IMR-90 (cell line): ENCODE data around the gene SRSF10. TPM values are rescaled to one million over a fixed set of nuclear protein-coding genes. Genes with fewer than 3 reads are reported as not detected.

Experiments used
- ATAC-seq: fragments of 200-7000 bp; cut with Tn5 transposase; 2 replicates; pipeline ENCODE4 v1.9.1; 2020; ENCODE audit warnings: low read depth, mild to moderate bottlenecking, moderate library complexity
- BruUV-seq: library from RNA; stranded (reverse); fragments of 400-500 nt; replicated peaks from 2 replicates; lab custom pipeline; 2021; lab: Mats Ljungman, UMichigan
- CTCF ChIA-PET: fragments of 300-600 bp; formaldehyde crosslinking; extraction: SDS; loops from one replicate; lab custom pipeline; 2021; ENCODE audit warnings: antibody characterized with exemption; lab: Yijun Ruan, JAX
- POLR2A ChIA-PET: fragments of 300-600 bp; sonication (Branson Sonifier 250); formaldehyde crosslinking; loops from one replicate; lab custom pipeline; 2022; ENCODE audit warnings: antibody characterized with exemption; ENCODE audit not compliant: unreplicated experiment; lab: Charles Lee
- DNase-seq: peaks from one replicate; pipeline ENCODE4 v3.0.0; 2013
- H2AFZ ChIP-seq: replicated peaks from 2 replicates; pipeline ENCODE3; 2013; ENCODE audit warnings: low read length, mild to moderate bottlenecking; ENCODE audit not compliant: poor library complexity
- H2AK5ac ChIP-seq: 2 replicates; pipeline ENCODE4 v1.6.1; 2013; ENCODE audit warnings: low read depth, low read length, inconsistent platforms
- H2AK9ac ChIP-seq: replicated peaks from 2 replicates; pipeline ENCODE3; 2013; ENCODE audit warnings: mild to moderate bottlenecking, low read depth, low read length, moderate library complexity; ENCODE audit not compliant: poor library complexity
- H2BK120ac ChIP-seq: 2 replicates; pipeline ENCODE4 v1.6.1; 2013; ENCODE audit warnings: low read depth, low read length, inconsistent platforms
- H2BK15ac ChIP-seq: 3 replicates; pipeline ENCODE4 v1.6.1; 2013; ENCODE audit warnings: low read depth, low read length, inconsistent platforms
- H2BK20ac ChIP-seq: 2 replicates; pipeline ENCODE4 v1.6.1; 2013; ENCODE audit warnings: low read depth, mild to moderate bottlenecking, inconsistent platforms, low read length, moderate library complexity
- H2BK5ac ChIP-seq: 2 replicates; pipeline ENCODE4 v1.6.1; 2013; ENCODE audit warnings: mild to moderate bottlenecking, low read depth, low read length, inconsistent platforms; ENCODE audit not compliant: poor library complexity, severe bottlenecking
- H3K14ac ChIP-seq: replicated peaks from 2 replicates; pipeline ENCODE4 v1.6.1; 2013; ENCODE audit warnings: low read depth, low read length, inconsistent platforms
- H3K18ac ChIP-seq: 2 replicates; pipeline ENCODE4 v1.6.1; 2013; ENCODE audit warnings: low read depth, low read length, control low read depth
- H3K23ac ChIP-seq: 2 replicates; pipeline ENCODE4 v1.6.1; 2013; ENCODE audit warnings: low read depth, low read length, inconsistent platforms
- H3K27ac ChIP-seq: 2 replicates; pipeline ENCODE4 v1.5.1; 2013; ENCODE audit warnings: mild to moderate bottlenecking, control low read depth, low read length; ENCODE audit not compliant: insufficient read depth
- H3K27me3 ChIP-seq: 2 replicates; pipeline ENCODE4 v1.6.1; 2013; ENCODE audit warnings: low read length; ENCODE audit not compliant: control insufficient read depth, insufficient read depth
- H3K36me3 ChIP-seq: 2 replicates; pipeline ENCODE4 v1.6.1; 2013; ENCODE audit warnings: low read length, mixed read lengths; ENCODE audit not compliant: control insufficient read depth, insufficient read depth
- H3K4ac ChIP-seq: 2 replicates; pipeline ENCODE4 v1.6.1; 2013; ENCODE audit warnings: low read depth, low read length, inconsistent platforms
- H3K4me1 ChIP-seq: 2 replicates; pipeline ENCODE4 v1.6.1; 2013; ENCODE audit warnings: low read length, mixed read lengths; ENCODE audit not compliant: control insufficient read depth, insufficient read depth
- H3K4me2 ChIP-seq: 2 replicates; pipeline ENCODE4 v1.6.1; 2013; ENCODE audit warnings: low read depth, mild to moderate bottlenecking, control low read depth, low read length, moderate library complexity
- H3K4me3 ChIP-seq: 2 replicates; pipeline ENCODE4 v1.5.1; 2013; ENCODE audit warnings: low read depth, mild to moderate bottlenecking, control low read depth, low read length, moderate library complexity; ENCODE audit not compliant: insufficient read depth
- H3K56ac ChIP-seq: 2 replicates; pipeline ENCODE4 v1.6.1; 2013; ENCODE audit warnings: low read length, inconsistent platforms; ENCODE audit not compliant: insufficient read depth; ENCODE audit errors: extremely low read depth
- H3K79me1 ChIP-seq, 2 experiments: 2 replicates each; pipeline ENCODE4 v1.6.1; 2013; ENCODE audit warnings: low read length in 2 of 2, inconsistent platforms in 1 of 2, low read depth in 1 of 2
- H3K9ac ChIP-seq: 2 replicates; pipeline ENCODE4 v1.6.1; 2013; ENCODE audit warnings: low read depth, low read length, control low read depth
- H3K9me1 ChIP-seq: 2 replicates; pipeline ENCODE4 v1.6.1; 2013; ENCODE audit warnings: low read length, inconsistent platforms; ENCODE audit not compliant: insufficient read depth
- H3K9me3 ChIP-seq: 2 replicates; pipeline ENCODE4 v1.6.1; 2013; ENCODE audit warnings: low read length; ENCODE audit not compliant: control insufficient read depth, insufficient read depth
- H4K20me1 ChIP-seq: 2 replicates; pipeline ENCODE4 v1.6.1; 2013; ENCODE audit warnings: low read length, inconsistent platforms; ENCODE audit not compliant: insufficient read depth
- H4K5ac ChIP-seq: 2 replicates; pipeline ENCODE4 v1.6.1; 2013; ENCODE audit warnings: mild to moderate bottlenecking, low read depth, low read length, control low read depth
- H4K8ac ChIP-seq, 2 experiments: 2 replicates each; pipeline ENCODE4 v1.6.1; 2013; ENCODE audit warnings: low read depth in 2 of 2, low read length in 2 of 2, control low read depth in 1 of 2, inconsistent platforms in 1 of 2
- H4K91ac ChIP-seq: 2 replicates; pipeline ENCODE4 v1.6.1; 2013; ENCODE audit warnings: low read depth, low read length, inconsistent platforms; ENCODE audit not compliant: insufficient read depth
- BHLHE40 ChIP-seq: fragments of 150-350 bp; IDR thresholded peaks from 2 replicates; pipeline ENCODE4 v1.6.1; 2016; ENCODE audit warnings: mild to moderate bottlenecking, low read depth, low read length
- CEBPB ChIP-seq: IDR thresholded peaks from 2 replicates; pipeline ENCODE4 v1.6.1; 2012; ENCODE audit warnings: low read depth, low read length, improper control_type of control experiment
- ELK1 ChIP-seq: fragments of 150-350 bp; IDR thresholded peaks from 2 replicates; pipeline ENCODE4 v1.6.1; 2016; ENCODE audit warnings: low read depth, mild to moderate bottlenecking, low read length, moderate library complexity, borderline replicate concordance
- FOS ChIP-seq: fragments of 150-350 bp; IDR thresholded peaks from 2 replicates; pipeline ENCODE4 v1.6.1; 2016; ENCODE audit warnings: low read depth, low read length
- MAFK ChIP-seq: IDR thresholded peaks from 2 replicates; pipeline ENCODE4 v1.6.1; 2012; ENCODE audit warnings: low read depth, low read length, improper control_type of control experiment
- MAZ ChIP-seq: IDR thresholded peaks from 2 replicates; pipeline ENCODE4 v1.6.1; 2012; ENCODE audit warnings: low read depth, mild to moderate bottlenecking, low read length, improper control_type of control experiment, moderate library complexity, borderline replicate concordance
- MXI1 ChIP-seq: IDR thresholded peaks from 2 replicates; pipeline ENCODE4 v1.6.1; 2012; ENCODE audit warnings: low read depth, mild to moderate bottlenecking, low read length, moderate library complexity, borderline replicate concordance
- POLR2A ChIP-seq: IDR thresholded peaks from 2 replicates; pipeline ENCODE4 v1.6.1; 2012; ENCODE audit warnings: mild to moderate bottlenecking, low read depth, low read length
- RAD21 ChIP-seq: IDR thresholded peaks from 2 replicates; pipeline ENCODE4 v1.6.1; 2012; ENCODE audit warnings: low read length, improper control_type of control experiment
- RCOR1 ChIP-seq: IDR thresholded peaks from 2 replicates; pipeline ENCODE4 v1.6.1; 2012; ENCODE audit warnings: mild to moderate bottlenecking, low read length, improper control_type of control experiment; ENCODE audit not compliant: insufficient replicate concordance
- RFX5 ChIP-seq: IDR thresholded peaks from 2 replicates; pipeline ENCODE4 v1.8.0; 2012; ENCODE audit warnings: low read depth, mild to moderate bottlenecking, low read length, moderate library complexity
- SMC3 ChIP-seq: fragments of 150-350 bp; IDR thresholded peaks from 2 replicates; pipeline ENCODE4 v1.6.1; 2016; ENCODE audit warnings: low read depth, mild to moderate bottlenecking, antibody characterized with exemption, low read length, moderate library complexity
- WGBS, 2 experiments: methylation state at CpG; one replicate each; pipeline versions ENCODE4 v1.1.5 to v1.1.7; 2013; ENCODE audit warnings: missing lambda C conversion rate in 2 of 2; ENCODE audit not compliant: insufficient read length in 1 of 2; ENCODE audit errors: extremely low coverage in 2 of 2; 5-methylcytosine and 5-hydroxymethylcytosine counted together
- dilution Hi-C: fragments of 300-500 bp; cut with HindIII; formaldehyde crosslinking; loops from one replicate; pipeline ENCODE4 v1.14.3; 2018; ENCODE audit warnings: low sequenced_read_pairs; ENCODE audit not compliant: unreplicated experiment
- in situ Hi-C: fragments of 300-500 bp; cut with MboI; formaldehyde crosslinking; loops from 3 replicates; pipeline ENCODE4 v1.14.3; 2019; ENCODE audit warnings: low sequenced_read_pairs, inconsistent platforms, mixed read lengths
- intact Hi-C: fragments of 100-400 bp; cut with micrococcal nuclease; formaldehyde crosslinking; loops from 2 replicates; pipeline ENCODE4 v1.10.0; 2022
- polyA plus RNA-seq, 3 experiments: library from polyadenylated mRNA; depleted of rRNA; stranded (reverse); fragments of >200 nt; gene quantifications; 2 replicates each; pipeline ENCODE4 v1.2.3, GENCODE V29; 2012; ENCODE audit warnings: low replicate concordance in 1 of 3
- total RNA-seq: library from RNA; depleted of rRNA; stranded (reverse); fragments of >200 nt; gene quantifications from 2 replicates; pipeline ENCODE4 v1.2.3, GENCODE V29; 2012
- TF ChIP-seq, protein P1 (sequence below): conservative IDR thresholded peaks from 2 replicates; pipeline ENCODE4 v1.5.1; 2012; ENCODE audit warnings: mild to moderate bottlenecking, low read depth, low read length, improper control_type of control experiment
- TF ChIP-seq, protein P2 (sequence below): fragments of 150-350 bp; IDR thresholded peaks from 2 replicates; pipeline ENCODE4 v1.6.1; 2017; ENCODE audit warnings: mild to moderate bottlenecking, antibody characterized with exemption, low read length, low read depth

Gene SRSF10
- total and polyA plus RNA-seq, 2 of the 4 experiments (the other 2 are of a cell fraction), result 90.1 to 110 TPM

DNA sequence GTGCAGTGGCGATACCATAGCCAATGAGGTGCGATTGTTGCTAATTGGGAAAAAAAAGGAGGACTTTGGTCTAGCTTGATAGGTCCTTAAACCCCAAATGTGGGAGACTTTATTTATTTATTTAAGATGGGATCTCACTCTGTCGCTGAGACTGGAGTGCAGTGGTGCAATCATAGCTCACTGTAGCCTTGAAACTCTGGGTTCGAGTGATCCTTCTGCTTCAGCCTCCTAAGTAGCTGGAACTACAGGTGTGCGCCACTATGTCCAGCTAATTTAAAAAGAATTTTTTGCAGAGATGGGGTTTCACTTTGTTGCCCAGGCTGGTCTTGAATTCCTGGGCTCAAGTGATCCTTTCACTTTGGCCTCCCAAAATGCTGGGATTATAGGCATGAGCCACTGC is 24.0 kb upstream of the SRSF10 start:
- intact Hi-C loops (no loop called here), dilution Hi-C loops (no loop called here), in situ Hi-C loops (no loop called here)
- Histone ChIP-seq H2BK120ac (no peak overlapping the region), H3K27ac (no peak overlapping the region), H3K4ac (no peak overlapping the region), H2AFZ (no peak overlapping the region), H3K27me3 (no peaks in the 10 kb centered on the region), H3K9me1 (peaks cover 7% of the 10 kb centered on the region), H2BK5ac (no peak overlapping the region), H2AK5ac (no peak overlapping the region), H2AK9ac (no peak overlapping the region), H2BK15ac (no peak overlapping the region), H3K14ac (no peak overlapping the region), H4K5ac (no peak overlapping the region), H2BK20ac (no peak overlapping the region), H3K18ac (no peak overlapping the region; the same call in 1 of the 2 replicates), H3K23ac (no peak overlapping the region), H3K4me3 (no peak overlapping the region), H3K4me2 (no peak overlapping the region), H3K9ac (no peak overlapping the region), H4K8ac (no peak overlapping the region), H4K91ac (no peak overlapping the region), H3K36me3 (no peaks in the 10 kb centered on the region), H3K79me1 (no peaks in the 10 kb centered on the region), H3K9me3 (no peaks in the 10 kb centered on the region), H4K20me1 (no peaks in the 10 kb centered on the region), H3K56ac (no peak overlapping the region), H3K4me1 (peaks cover 7% of the 10 kb centered on the region)
- ChIA-PET POLR2A (interaction anchor here (0.7 kb wide), 1 partner anchor 19 kb away, joined by 5 read pairs; no protein-coding TSS in a partner anchor), CTCF (interaction anchor here (0.6 to 1.4 kb wide), 2 partner anchors 24 to 27 kb away, joined by 4 read pairs; no protein-coding TSS in a partner anchor)
- 92% methylated on average over 2 of the region's 5 CpGs; no CpG with 5 or more reads in 1 of the 2 experiments for WGBS, 2 experiments
- DNase-seq (no peak), ATAC-seq (no peak)
- TF ChIP-seq SMC3 (no peak), MXI1 (no peak), MAFK (no peak), ELK1 (no peak), MAZ (no peak), RFX5 (no peak), BHLHE40 (no peak), CEBPB (no peak), POLR2A (no peak), FOS (no peak), RCOR1 (no peak), RAD21 (no peak)
- TF ChIP-seq, protein P1, sequence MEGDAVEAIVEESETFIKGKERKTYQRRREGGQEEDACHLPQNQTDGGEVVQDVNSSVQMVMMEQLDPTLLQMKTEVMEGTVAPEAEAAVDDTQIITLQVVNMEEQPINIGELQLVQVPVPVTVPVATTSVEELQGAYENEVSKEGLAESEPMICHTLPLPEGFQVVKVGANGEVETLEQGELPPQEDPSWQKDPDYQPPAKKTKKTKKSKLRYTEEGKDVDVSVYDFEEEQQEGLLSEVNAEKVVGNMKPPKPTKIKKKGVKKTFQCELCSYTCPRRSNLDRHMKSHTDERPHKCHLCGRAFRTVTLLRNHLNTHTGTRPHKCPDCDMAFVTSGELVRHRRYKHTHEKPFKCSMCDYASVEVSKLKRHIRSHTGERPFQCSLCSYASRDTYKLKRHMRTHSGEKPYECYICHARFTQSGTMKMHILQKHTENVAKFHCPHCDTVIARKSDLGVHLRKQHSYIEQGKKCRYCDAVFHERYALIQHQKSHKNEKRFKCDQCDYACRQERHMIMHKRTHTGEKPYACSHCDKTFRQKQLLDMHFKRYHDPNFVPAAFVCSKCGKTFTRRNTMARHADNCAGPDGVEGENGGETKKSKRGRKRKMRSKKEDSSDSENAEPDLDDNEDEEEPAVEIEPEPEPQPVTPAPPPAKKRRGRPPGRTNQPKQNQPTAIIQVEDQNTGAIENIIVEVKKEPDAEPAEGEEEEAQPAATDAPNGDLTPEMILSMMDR, result no peak
- TF ChIP-seq, protein P2, sequence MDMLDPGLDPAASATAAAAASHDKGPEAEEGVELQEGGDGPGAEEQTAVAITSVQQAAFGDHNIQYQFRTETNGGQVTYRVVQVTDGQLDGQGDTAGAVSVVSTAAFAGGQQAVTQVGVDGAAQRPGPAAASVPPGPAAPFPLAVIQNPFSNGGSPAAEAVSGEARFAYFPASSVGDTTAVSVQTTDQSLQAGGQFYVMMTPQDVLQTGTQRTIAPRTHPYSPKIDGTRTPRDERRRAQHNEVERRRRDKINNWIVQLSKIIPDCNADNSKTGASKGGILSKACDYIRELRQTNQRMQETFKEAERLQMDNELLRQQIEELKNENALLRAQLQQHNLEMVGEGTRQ, result no peak
- BruUV-seq, result no TSS peak
